Suprapubic skin (tissue), 4 donors: ENCODE measurements around the gene COL8A2. TPM values are rescaled to one million over a fixed set of nuclear protein-coding genes. Genes with fewer than 3 reads are reported as not detected.

ENCODE experiments used
- DNase-seq, 2 donors: peaks; one replicate each; pipeline ENCODE4 v3.0.0-alpha.2; 2019; ENCODE audit warnings: low spot score in 2 of 2
- H3K27ac ChIP-seq: fragments of 200-600 bp; sonication (generic); one replicate; pipeline ENCODE4 v1.5.1; 2019
- H3K27me3 ChIP-seq: fragments of 200-600 bp; sonication (generic); one replicate; pipeline ENCODE4 v1.5.1; 2019
- H3K36me3 ChIP-seq: fragments of 200-600 bp; sonication (generic); one replicate; pipeline ENCODE4 v1.5.1; 2019
- H3K4me1 ChIP-seq: fragments of 200-600 bp; sonication (generic); one replicate; pipeline ENCODE4 v1.5.1; 2019
- H3K4me3 ChIP-seq: fragments of 200-600 bp; sonication (generic); one replicate; pipeline ENCODE4 v1.5.1; 2019; ENCODE audit warnings: mild to moderate bottlenecking
- H3K9me3 ChIP-seq: fragments of 200-600 bp; sonication (generic); one replicate; pipeline ENCODE4 v1.5.1; 2019
- CTCF ChIP-seq, 2 donors: fragments of 200-600 bp in 1 of 2; fragments of 450-650 bp in 1 of 2; sonication (generic) in 1 of 2; IDR thresholded peaks; one replicate each; pipeline ENCODE4 v1.5.1; 2016 to 2019; ENCODE audit warnings: antibody characterized with exemption in 2 of 2, mild to moderate bottlenecking in 1 of 2, moderate library complexity in 1 of 2
- EP300 ChIP-seq: sonication (generic); formaldehyde crosslinking; IDR thresholded peaks from one replicate; pipeline ENCODE4 v1.6.1; 2017; ENCODE audit warnings: antibody characterized with exemption
- POLR2A ChIP-seq, 2 donors: fragments of 450-650 bp; IDR thresholded peaks; one replicate each; pipeline ENCODE4 v1.6.1; 2017; ENCODE audit warnings: antibody characterized with exemption in 2 of 2, mild to moderate bottlenecking in 2 of 2, moderate library complexity in 2 of 2
- POLR2AphosphoS5 ChIP-seq, 3 donors: sonication (generic); formaldehyde crosslinking; IDR thresholded peaks; one replicate each; pipeline ENCODE4 v1.6.1; 2017; ENCODE audit warnings: antibody characterized with exemption in 3 of 3
- WGBS: methylation state at CpG from one replicate; pipeline ENCODE4 v1.1.5; 2018; 5-methylcytosine and 5-hydroxymethylcytosine counted together
- total RNA-seq, 4 donors: library from RNA; depleted of rRNA; stranded (reverse); fragments of >200 nt; gene quantifications; one replicate each; pipeline ENCODE4 v1.1.0, GENCODE V29; 2016

COL8A2 gene
- total RNA-seq, 4 donors from 2014 or later: 4.9 to 5.6 (median 5.2) TPM

GRCh38 chr1:36092798-36093185 lies 32.2 kb downstream of the COL8A2 start:
- DNase-seq: peak in 1 of 2 donors; percentile 39
- no peak for TF ChIP-seq EP300
- no peak for TF ChIP-seq CTCF (IDR thresholded peaks at IDR 0.05)
- TF ChIP-seq POLR2AphosphoS5 (IDR thresholded peaks at IDR 0.05): no peak
- no peak for TF ChIP-seq POLR2A (IDR thresholded peaks at IDR 0.05)
- H3K27ac ChIP-seq: no peak overlapping the region
- H3K4me3 ChIP-seq: no peak overlapping the region
- no peaks in the 10 kb centered on the region for H3K9me3 ChIP-seq
- H3K4me1 ChIP-seq: peaks cover 45% of the 10 kb centered on the region
- no peaks in the 10 kb centered on the region for H3K27me3 ChIP-seq
- WGBS: 84% methylated on average over 9 of the region's 9 CpGs
- peaks cover 32% of the 10 kb centered on the region for H3K36me3 ChIP-seq

GRCh38 chr1:36092166-36092797 lies 32.7 kb downstream of the COL8A2 start:
- H3K9me3 ChIP-seq: no peaks in the 10 kb centered on the region
- 95% methylated on average over 14 of the region's 17 CpGs for WGBS
- no peak overlapping the region for H3K27ac ChIP-seq
- peak in 1 of 2 donors; percentile 48 for DNase-seq
- no peak overlapping the region for H3K4me3 ChIP-seq
- H3K36me3 ChIP-seq: peaks cover 32% of the 10 kb centered on the region
- no peaks in the 10 kb centered on the region for H3K27me3 ChIP-seq
- TF ChIP-seq EP300 (no peak), POLR2A (IDR thresholded peaks at IDR 0.05) (no peak), POLR2AphosphoS5 (IDR thresholded peaks at IDR 0.05) (no peak), CTCF (IDR thresholded peaks at IDR 0.05) (no peak)
- peaks cover 45% of the 10 kb centered on the region for H3K4me1 ChIP-seq

- peaks cover 45% of the 10 kb centered on the region for H3K4me1 ChIP-seq
- peak in 1 of 2 donors; percentile 50 for DNase-seq
These were observed 33.3 kb downstream of the COL8A2 start for GRCh38 chr1:36091698-36092097.

DNA sequence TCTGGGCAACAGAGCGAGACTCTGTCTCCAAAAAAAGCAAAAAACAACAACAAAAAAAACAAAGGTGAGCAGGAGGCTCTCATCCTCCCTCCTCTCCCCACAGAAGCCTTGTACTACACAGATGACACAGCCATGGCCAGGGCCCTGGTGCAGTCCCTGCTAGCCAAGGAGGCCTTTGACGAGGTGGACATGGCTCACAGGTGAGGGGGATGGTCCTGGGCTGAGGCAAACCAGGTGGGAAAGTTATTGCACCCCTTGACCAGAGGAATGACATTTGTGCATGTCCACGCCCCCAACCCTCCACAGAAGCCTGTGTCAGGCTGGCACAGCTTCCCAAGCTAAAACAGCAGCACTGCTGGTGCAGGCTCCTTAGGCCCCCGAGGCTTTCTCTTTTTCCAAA lies 33.9 kb downstream of the COL8A2 start:
- TF ChIP-seq POLR2A (IDR thresholded peaks at IDR 0.05) (no peak), POLR2AphosphoS5 (IDR thresholded peaks at IDR 0.05) (no peak), CTCF (IDR thresholded peaks at IDR 0.05) (no peak), EP300 (no peak)
- peak in 1 of 2 donors; percentile 48 for DNase-seq
- Histone ChIP-seq H3K4me1 (peaks cover 45% of the 10 kb centered on the region), H3K27me3 (no peaks in the 10 kb centered on the region), H3K27ac (no peak overlapping the region), H3K4me3 (no peak overlapping the region), H3K36me3 (peaks cover 31% of the 10 kb centered on the region), H3K9me3 (no peaks in the 10 kb centered on the region)
- WGBS: 92% methylated on average over 4 of the region's 4 CpGs

More at GRCh38 chr1:36091698-36092097, 33.3 kb downstream of the COL8A2 start:
- H3K9me3 ChIP-seq: no peaks in the 10 kb centered on the region
- H3K36me3 ChIP-seq: peaks cover 32% of the 10 kb centered on the region
- no peaks in the 10 kb centered on the region for H3K27me3 ChIP-seq
- TF ChIP-seq POLR2A (IDR thresholded peaks at IDR 0.05) (no peak), POLR2AphosphoS5 (IDR thresholded peaks at IDR 0.05) (no peak), CTCF (IDR thresholded peaks at IDR 0.05) (no peak), EP300 (no peak)
- WGBS: 88% methylated on average over 13 of the region's 13 CpGs
- no peak overlapping the region for H3K27ac ChIP-seq
- no peak overlapping the region for H3K4me3 ChIP-seq

DNA sequence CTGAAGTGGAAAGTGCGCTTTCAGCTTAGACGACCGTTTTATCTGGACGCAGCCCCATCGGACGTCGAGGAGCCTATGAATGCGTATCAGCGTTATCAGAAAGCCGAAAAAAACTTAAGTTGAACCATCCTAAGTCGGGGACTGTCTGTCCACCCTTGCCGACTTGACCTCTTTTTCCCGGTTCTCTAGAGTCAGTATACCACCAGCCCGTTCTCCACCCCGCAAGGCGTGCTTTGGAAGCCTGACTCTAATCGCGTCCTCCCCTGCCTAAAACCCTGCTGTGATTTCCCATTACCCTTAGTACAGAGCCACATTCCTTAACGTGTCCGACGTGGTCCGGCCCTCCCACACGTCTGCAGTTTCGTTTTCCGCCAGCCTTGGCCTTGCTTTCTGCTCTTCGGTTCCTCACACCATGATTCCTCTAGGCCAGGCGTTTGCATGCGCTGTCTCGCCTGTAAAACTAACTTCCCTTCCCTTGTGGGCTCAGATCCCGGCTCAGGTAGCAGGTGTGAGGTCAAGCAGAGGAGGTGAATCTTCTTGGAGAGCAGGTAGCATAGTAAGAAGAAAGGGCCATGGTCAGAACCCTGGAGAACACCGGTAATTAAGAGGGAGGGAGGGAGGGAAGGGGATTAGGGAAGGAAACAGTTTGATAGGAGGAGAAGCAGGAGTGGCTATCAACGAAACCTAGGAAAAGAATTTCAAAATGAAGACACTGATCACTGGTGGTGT lies 35.5 kb downstream of the COL8A2 start:
- H3K4me1 ChIP-seq: peaks cover 45% of the 10 kb centered on the region
- no peak for DNase-seq
- 5% methylated on average over 32 of the region's 32 CpGs for WGBS

More for the DNA sequence above, 35.5 kb downstream of the COL8A2 start:
- H3K36me3 ChIP-seq: peaks cover 28% of the 10 kb centered on the region
- peak overlapping the region; percentile 88 for H3K27ac ChIP-seq
- peak overlapping the region; percentile 99 for H3K4me3 ChIP-seq
- no peak for TF ChIP-seq POLR2AphosphoS5 (IDR thresholded peaks at IDR 0.05)
- TF ChIP-seq EP300: no peak
- TF ChIP-seq POLR2A (IDR thresholded peaks at IDR 0.05): no peak
- TF ChIP-seq CTCF (IDR thresholded peaks at IDR 0.05): no peak
- no peaks in the 10 kb centered on the region for H3K9me3 ChIP-seq
- no peaks in the 10 kb centered on the region for H3K27me3 ChIP-seq
